GM19035 (cell line): ENCODE measurements around the gene TNNT3.
"Not testable (repeated sequence)": the region's sequence is repeated elsewhere in the genome, so short reads cannot be mapped to it uniquely, and the experiment has no call there.

Source experiments
- ATAC-seq: cut with Tn5 transposase; IDR thresholded peaks from one replicate; pipeline ENCODE4 v1.9.1; 2021; ENCODE audit not compliant: unreplicated experiment

TNNT3 gene

GRCh38 chr11:1919391-1920127, at the start of gene TNNT3:
Gene TNNT3 (plus strand): TSS chr11:1919703. CDS start chr11:1922875, 3,172 bp downstream.
- no peak for ATAC-seq

GRCh38 chr11:1870326-1870696, 49.2 kb upstream of the TNNT3 start:
- no peak for ATAC-seq

GRCh38 chr11:1870721-1871466, 48.6 kb upstream of the TNNT3 start:
- no peak for ATAC-seq

GRCh38 chr11:1871531-1871930, 48.0 kb upstream of the TNNT3 start:
- ATAC-seq = no peak

- no peak for ATAC-seq
These were observed 47.1 kb upstream of the TNNT3 start for GRCh38 chr11:1872267-1872985.

- no peak for ATAC-seq
These were observed 46.3 kb upstream of the TNNT3 start for GRCh38 chr11:1873048-1873812.

- ATAC-seq = not testable (repeated sequence)
These were observed 45.7 kb upstream of the TNNT3 start for GRCh38 chr11:1873813-1874150.

- ATAC-seq = not testable (repeated sequence)
These were observed 44.9 kb upstream of the TNNT3 start for GRCh38 chr11:1874441-1875092.

GRCh38 chr11:1875093-1875850, 44.2 kb upstream of the TNNT3 start:
- no peak for ATAC-seq

GRCh38 chr11:1875851-1876301, 43.6 kb upstream of the TNNT3 start:
- not testable (repeated sequence) for ATAC-seq

GRCh38 chr11:1876361-1877063, 43.0 kb upstream of the TNNT3 start:
- no peak for ATAC-seq

- no peak for ATAC-seq
These were observed 42.0 kb upstream of the TNNT3 start for GRCh38 chr11:1877211-1878136.

- ATAC-seq = no peak
These were observed 41.1 kb upstream of the TNNT3 start for GRCh38 chr11:1878137-1879031.

- ATAC-seq = no peak
These were observed 40.1 kb upstream of the TNNT3 start for GRCh38 chr11:1879342-1879940.

- ATAC-seq = no peak
These were observed 39.4 kb upstream of the TNNT3 start for GRCh38 chr11:1879941-1880720.
